Adrenal gland (tissue), 12 donors: ENCODE data around the gene PELI1. TPM values are rescaled to one million over a fixed set of nuclear protein-coding genes. Genes with fewer than 3 reads are reported as not detected.

Source experiments
- DNase-seq, 7 donors: peaks; one replicate each; pipeline ENCODE4 v3.0.0-alpha.2; 2019 to 2020
- H3K27ac ChIP-seq, 5 donors: fragments of 200-600 bp; sonication (generic) in 4 of 5; 1 replicate in 3 of 5; 2 replicates in 2 of 5; pipeline versions ENCODE4 v1.5.1 to v1.8.0; 2016 to 2020; ENCODE audit warnings: mild to moderate bottlenecking in 1 of 5
- H3K27me3 ChIP-seq: fragments of 200-600 bp; 2 replicates; pipeline ENCODE4 v1.8.0; 2021
- H3K36me3 ChIP-seq, 2 donors: fragments of 200-600 bp; replicated peaks in 1 of 2; 1 replicate in 1 of 2; 2 replicates in 1 of 2; pipeline versions ENCODE4 v1.5.1 to v1.8.0; 2018 to 2022
- H3K4me1 ChIP-seq, 2 donors: fragments of 200-600 bp; replicated peaks in 1 of 2; 1 replicate in 1 of 2; 2 replicates in 1 of 2; pipeline versions ENCODE4 v1.5.1 to v1.8.0; 2018 to 2021
- H3K4me3 ChIP-seq, 4 donors: fragments of 200-600 bp; sonication (generic) in 3 of 4; one replicate each; pipeline ENCODE4 v1.5.1; 2016 to 2018
- H3K9me3 ChIP-seq, 3 donors: fragments of 200-600 bp; sonication (generic) in 1 of 3; replicated peaks in 1 of 3; 1 replicate in 2 of 3; 2 replicates in 1 of 3; pipeline versions ENCODE4 v1.5.1 to v1.8.0; 2016 to 2021
- CTCF ChIP-seq, 6 experiments: fragments of 450-650 bp in 4 of 6; fragments of 200-600 bp in 2 of 6; sonication (generic) in 1 of 6; IDR thresholded peaks; 1 replicate in 5 of 6; 2 replicates in 1 of 6; pipeline versions ENCODE4 v1.5.1 to v1.8.0; 2016 to 2021; ENCODE audit warnings: antibody characterized with exemption in 6 of 6, mild to moderate bottlenecking in 2 of 6, moderate library complexity in 1 of 6
- POLR2A ChIP-seq, 2 donors: fragments of 450-650 bp; IDR thresholded peaks; one replicate each; pipeline ENCODE4 v1.6.1; 2017; ENCODE audit warnings: antibody characterized with exemption in 2 of 2, mild to moderate bottlenecking in 2 of 2, moderate library complexity in 1 of 2
- WGBS, 4 donors: extraction: QIAGEN DNeasy Blood & Tissue Kit in 2 of 4; methylation state at CpG; one replicate each; pipeline versions ENCODE4 v1.1.5 to v1.1.7; 2013 to 2017; 5-methylcytosine and 5-hydroxymethylcytosine counted together
- intact Hi-C, 2 donors: fragments of 100-400 bp; cut with DNase I; formaldehyde crosslinking; loops; one replicate each; pipeline versions ENCODE4 v1.14.1 to v1.15.0; 2022 to 2023
- polyA plus RNA-seq, 3 donors: library from polyadenylated mRNA; stranded (reverse); fragments of 200-250 nt in 2 of 3; fragments of 350-450 nt in 1 of 3; fragmentation: Illumina TruSeq in 1 of 3; extraction: RNeasy Lipid Tissue Mini Kit (QIAGEN cat#74804) in 1 of 3; gene quantifications; one replicate each; pipeline ENCODE4 v1.2.3, GENCODE V29; 2013 to 2014
- total RNA-seq, 9 donors: library from RNA; depleted of rRNA in 4 of 9; stranded (reverse); fragments of >200 nt in 4 of 9; fragments of 120-200 nt in 1 of 9; fragmentation: NEBNext Ultra II Directional in 1 of 9; extraction: Animal tissue kit (Norgen Biotek cat#: 25700) in 1 of 9; gene quantifications; one replicate each; pipeline versions ENCODE4 v1.1.0 to v1.2.4, GENCODE V29; 2013 to 2023
- donor health status: healthy with polysubstance abuse.
- donor health status: Bipolar disorder and iron deficiency.
- donor health status: DM: yes; HTN: yes; CAD: no.
- donor health status: DM: no; HTN: no; CAD: no.
- donor health status: DM: no; HTN: no; CAD: no.
- donor health status: DM: yes; HTN: yes; CAD: no.

The PELI1 gene
- total and polyA plus RNA-seq, 12 donors: 6.3 to 32.9 (median 13.7) TPM

- DNase-seq: no peak
- no peaks in the 10 kb centered on the region for H3K9me3 ChIP-seq
- H3K36me3 ChIP-seq: peaks cover 0 to 27% of the 10 kb centered on the region in 2 donors
- TF ChIP-seq POLR2A (IDR thresholded peaks at IDR 0.05) (no peak), CTCF (IDR thresholded peaks at IDR 0.05) (no peak)
- H3K27me3 ChIP-seq: no peaks in the 10 kb centered on the region
- no peaks in the 10 kb centered on the region for H3K4me1 ChIP-seq
- intact Hi-C loops: no loop called here
- H3K27ac ChIP-seq: no peak overlapping the region
- 90 to 95% (median 93%) methylated on average over 4 of the region's 4 CpGs for WGBS, 4 donors
- H3K4me3 ChIP-seq: no peak overlapping the region
Measured at GRCh38 chr2:64093341-64093740, 50.9 kb downstream of the PELI1 start.

DNA sequence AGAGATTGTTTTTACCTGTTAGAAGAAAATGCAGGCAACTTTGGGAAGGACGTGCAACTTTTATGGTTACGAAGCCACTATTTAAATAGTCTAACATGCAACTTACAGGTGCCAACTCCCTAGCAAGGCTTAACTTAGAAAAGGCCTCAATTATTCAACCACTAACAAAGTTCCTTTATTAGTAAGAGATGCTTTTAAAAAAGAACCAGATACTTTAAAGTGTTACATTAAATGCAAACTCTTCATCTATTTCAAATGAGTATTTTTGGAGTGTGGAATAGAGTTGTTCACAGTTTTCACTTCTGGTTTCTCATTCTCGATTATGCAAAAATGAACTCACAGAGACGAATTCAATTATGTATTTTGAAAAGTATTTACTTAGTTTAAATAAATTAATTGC is 51.7 kb downstream of the PELI1 start:
- Histone ChIP-seq H3K4me3 (no peak overlapping the region), H3K9me3 (no peaks in the 10 kb centered on the region), H3K4me1 (no peaks in the 10 kb centered on the region), H3K36me3 (peaks cover 0 to 27% of the 10 kb centered on the region in 2 donors), H3K27me3 (no peaks in the 10 kb centered on the region), H3K27ac (no peak overlapping the region)
- 87 to 94% (median 90%) methylated on average over 4 of the region's 4 CpGs for WGBS, 4 donors
- intact Hi-C loops: no loop called here
- no peak for DNase-seq
- no peak for TF ChIP-seq CTCF (IDR thresholded peaks at IDR 0.05)
- TF ChIP-seq POLR2A (IDR thresholded peaks at IDR 0.05): no peak

- DNase-seq: no peak
- TF ChIP-seq POLR2A (IDR thresholded peaks at IDR 0.05) (no peak), CTCF (IDR thresholded peaks at IDR 0.05) (no peak)
- Histone ChIP-seq H3K9me3 (no peaks in the 10 kb centered on the region), H3K4me3 (no peak overlapping the region), H3K36me3 (peaks cover 0 to 15% of the 10 kb centered on the region in 2 donors), H3K27me3 (no peaks in the 10 kb centered on the region), H3K4me1 (no peaks in the 10 kb centered on the region), H3K27ac (no peak overlapping the region)
- intact Hi-C loops: no loop called here
- 78 to 88% (median 82%) methylated on average over 2 of the region's 2 CpGs for WGBS, 4 donors
Measured at GRCh38 chr2:64090264-64090663, 54.0 kb downstream of the PELI1 start.

GRCh38 chr2:64086347-64087082 is 57.7 kb downstream of the PELI1 start:
- intact Hi-C loops: no loop called here
- WGBS, 4 donors: 90 to 94% (median 91%) methylated on average over 6 of the region's 6 CpGs
- H3K4me3 ChIP-seq: no peak overlapping the region
- H3K27me3 ChIP-seq: no peaks in the 10 kb centered on the region
- no peak for DNase-seq
- no peaks in the 10 kb centered on the region for H3K36me3 ChIP-seq
- no peak overlapping the region for H3K27ac ChIP-seq
- TF ChIP-seq CTCF (IDR thresholded peaks at IDR 0.05) (no peak), POLR2A (IDR thresholded peaks at IDR 0.05) (no peak)
- no peaks in the 10 kb centered on the region for H3K9me3 ChIP-seq
- no peaks in the 10 kb centered on the region for H3K4me1 ChIP-seq
